ENCODE results near the gene NAA30. TPM values are rescaled to one million over a fixed set of nuclear protein-coding genes. Genes with fewer than 3 reads are reported as not detected.

Gene NAA30
- total RNA-seq, 1 donor from 2014 or later, result 25.1 TPM

DNA sequence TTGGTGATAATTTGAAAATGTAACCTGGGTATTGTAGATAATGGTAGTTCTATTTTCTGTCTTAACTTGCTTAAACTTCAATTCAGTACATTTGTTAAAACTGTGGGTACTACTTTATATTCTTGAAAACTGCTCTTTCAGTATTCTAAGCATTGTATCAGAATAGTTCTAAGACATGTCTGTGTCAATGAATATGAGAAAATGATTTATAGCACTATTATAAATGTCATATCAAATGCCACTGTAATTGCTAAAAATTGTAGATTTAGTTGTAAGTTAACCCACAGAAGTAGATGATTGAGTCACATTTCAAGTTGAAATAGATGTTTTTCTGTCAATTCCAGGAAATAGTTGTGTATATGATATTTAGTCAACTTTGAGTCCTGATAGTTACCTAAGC lies 2.4 kb downstream of the NAA30 start:
- Histone ChIP-seq H3K27ac (ENCODE audit: low read depth, low read length) (no peak overlapping the region), H3K9me3 (ENCODE audit: control insufficient read depth in 3 of 3, low read length in 3 of 3) (no peaks in the 10 kb centered on the region), H3K4me1 (ENCODE audit: control insufficient read depth in 3 of 3, insufficient read depth in 3 of 3, low read length in 3 of 3) (peaks cover 22 to 31% (median 24%) of the 10 kb centered on the region in 3 donors), H3K4me3 (ENCODE audit: low read length in 3 of 3) (peak overlapping the region in 1 of 3 donors; percentile 90), H3K27me3 (ENCODE audit: control insufficient read depth in 3 of 3, insufficient read depth in 3 of 3, low read length in 3 of 3) (no peaks in the 10 kb centered on the region), H3K9ac (ENCODE audit: low read depth in 1 of 3, low read length in 3 of 3) (peak overlapping the region in 2 of 3 donors; percentile 85 to 87), H3K36me3 (ENCODE audit: control insufficient read depth in 3 of 3, insufficient read depth in 3 of 3, low read length in 3 of 3) (peaks cover 0 to 7% (median 0%) of the 10 kb centered on the region in 3 donors)

DNA sequence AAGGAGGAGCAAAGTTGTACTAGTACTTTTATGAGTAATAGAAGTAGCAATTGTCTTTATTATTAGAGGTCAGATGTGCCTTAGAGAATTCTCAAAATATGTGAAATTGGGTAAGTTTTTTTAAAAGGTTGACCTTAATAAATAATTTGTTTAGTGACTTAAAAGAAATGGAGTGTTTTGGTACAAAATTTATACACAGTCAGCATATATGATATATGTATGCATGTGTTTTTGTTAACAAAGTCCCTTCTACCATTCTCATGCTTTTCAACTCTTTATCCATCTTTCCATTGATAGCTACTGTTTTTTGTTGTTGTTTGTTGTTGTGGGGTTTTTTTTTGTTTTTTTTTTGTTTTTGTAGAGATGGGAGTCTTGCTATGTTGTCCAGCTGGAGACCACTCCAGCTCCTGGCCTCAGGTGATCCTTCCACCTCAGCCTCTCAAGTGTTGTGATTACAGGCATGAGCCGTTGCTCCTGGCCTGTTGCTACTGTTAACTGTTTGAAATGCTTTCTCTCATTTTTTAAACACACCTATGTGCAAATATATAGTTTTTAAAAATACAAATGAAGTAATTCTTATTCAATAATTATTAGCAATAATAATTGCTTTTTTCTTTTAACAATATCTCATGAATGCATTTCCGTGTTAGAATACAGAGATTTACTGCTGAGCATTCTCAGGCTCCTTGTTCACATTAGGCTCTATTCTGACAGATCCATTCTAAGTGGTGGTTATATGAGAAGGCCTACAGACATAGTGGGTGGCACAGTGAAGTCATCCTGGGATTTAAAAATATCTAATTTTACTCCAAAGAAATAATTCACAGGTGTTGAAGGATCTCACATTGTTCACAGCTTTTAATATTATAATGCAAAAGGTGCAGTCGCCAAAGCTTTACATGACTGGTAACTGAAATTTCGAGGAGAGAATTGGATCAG lies 10.4 kb downstream of the NAA30 start:
- Histone ChIP-seq H3K9ac (ENCODE audit: low read depth in 1 of 3, low read length in 3 of 3) (no peak overlapping the region), H3K27ac (ENCODE audit: low read depth, low read length) (no peak overlapping the region), H3K4me3 (ENCODE audit: low read length in 3 of 3) (no peak overlapping the region), H3K27me3 (ENCODE audit: control insufficient read depth in 3 of 3, insufficient read depth in 3 of 3, low read length in 3 of 3) (no peaks in the 10 kb centered on the region), H3K9me3 (ENCODE audit: control insufficient read depth in 3 of 3, low read length in 3 of 3) (no peaks in the 10 kb centered on the region), H3K4me1 (ENCODE audit: control insufficient read depth in 3 of 3, insufficient read depth in 3 of 3, low read length in 3 of 3) (peaks cover 10 to 25% (median 15%) of the 10 kb centered on the region in 3 donors), H3K36me3 (ENCODE audit: control insufficient read depth in 3 of 3, insufficient read depth in 3 of 3, low read length in 3 of 3) (peaks cover 0 to 15% (median 9%) of the 10 kb centered on the region in 3 donors)

DNA sequence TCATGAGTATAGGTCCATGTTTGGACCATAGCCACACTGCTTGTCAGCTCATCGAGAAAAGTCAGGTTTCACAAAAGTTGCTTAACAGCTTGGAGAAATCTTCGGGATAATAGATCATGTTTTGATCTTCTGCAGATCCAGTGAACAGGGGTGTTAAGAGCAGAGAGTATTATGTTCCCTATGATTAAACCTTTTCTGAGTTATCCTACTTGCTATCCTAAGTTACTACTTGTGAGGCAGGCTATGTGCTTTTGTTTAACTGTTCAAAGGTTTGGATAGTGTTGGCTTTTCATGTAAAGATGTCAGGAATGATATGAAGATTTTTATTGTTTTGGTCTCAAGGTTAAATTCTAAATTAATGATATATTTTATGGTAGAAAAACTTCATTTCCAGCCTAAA lies 11.1 kb downstream of the NAA30 start:
- Histone ChIP-seq H3K27me3 (ENCODE audit: control insufficient read depth in 3 of 3, insufficient read depth in 3 of 3, low read length in 3 of 3) (no peaks in the 10 kb centered on the region), H3K27ac (ENCODE audit: low read depth, low read length) (no peak overlapping the region), H3K9ac (ENCODE audit: low read depth in 1 of 3, low read length in 3 of 3) (peak overlapping the region in 1 of 3 donors; percentile 24), H3K4me3 (ENCODE audit: low read length in 3 of 3) (no peak overlapping the region), H3K36me3 (ENCODE audit: control insufficient read depth in 3 of 3, insufficient read depth in 3 of 3, low read length in 3 of 3) (peaks cover 0 to 15% (median 9%) of the 10 kb centered on the region in 3 donors), H3K4me1 (ENCODE audit: control insufficient read depth in 3 of 3, insufficient read depth in 3 of 3, low read length in 3 of 3) (peaks cover 10 to 23% (median 15%) of the 10 kb centered on the region in 3 donors), H3K9me3 (ENCODE audit: control insufficient read depth in 3 of 3, low read length in 3 of 3) (no peaks in the 10 kb centered on the region)

DNA sequence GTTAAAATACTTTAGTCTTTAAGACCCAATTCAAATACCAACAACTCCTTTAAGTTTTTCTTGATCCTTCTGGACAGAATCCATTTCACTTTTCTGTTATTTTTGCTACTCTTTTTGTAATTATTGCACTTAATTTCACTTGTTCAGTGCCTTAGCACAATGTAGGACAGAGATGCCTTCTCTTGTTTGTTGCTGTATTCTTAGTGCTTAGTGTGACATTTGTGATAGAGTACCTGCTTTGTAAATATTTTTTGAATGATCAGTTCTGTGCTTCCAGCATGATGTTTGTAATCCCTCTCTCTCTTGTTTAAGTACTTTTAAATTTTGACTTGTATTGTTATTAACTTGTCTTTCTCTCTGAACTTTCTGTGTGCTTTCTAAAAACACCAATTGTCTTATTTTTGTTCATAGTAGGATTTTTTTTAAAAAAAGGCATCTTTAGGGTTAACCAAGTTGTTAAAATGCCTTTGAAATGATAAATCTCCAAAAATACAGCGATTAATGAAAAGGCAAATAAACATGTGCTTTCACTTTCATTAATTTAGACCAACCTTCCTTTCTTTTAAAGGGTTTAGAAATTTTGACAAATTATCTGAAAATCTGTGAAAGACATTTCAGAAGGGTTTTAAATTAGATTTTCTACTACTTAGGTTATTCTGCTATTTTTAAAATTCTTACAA lies 11.9 kb downstream of the NAA30 start:
- Histone ChIP-seq H3K27me3 (ENCODE audit: control insufficient read depth in 3 of 3, insufficient read depth in 3 of 3, low read length in 3 of 3) (no peaks in the 10 kb centered on the region), H3K4me3 (ENCODE audit: low read length in 3 of 3) (peak overlapping the region in 1 of 3 donors; percentile 32), H3K4me1 (ENCODE audit: control insufficient read depth in 3 of 3, insufficient read depth in 3 of 3, low read length in 3 of 3) (peaks cover 10 to 23% (median 15%) of the 10 kb centered on the region in 3 donors), H3K9me3 (ENCODE audit: control insufficient read depth in 3 of 3, low read length in 3 of 3) (no peaks in the 10 kb centered on the region), H3K36me3 (ENCODE audit: control insufficient read depth in 3 of 3, insufficient read depth in 3 of 3, low read length in 3 of 3) (peaks cover 0 to 13% (median 9%) of the 10 kb centered on the region in 3 donors), H3K9ac (ENCODE audit: low read depth in 1 of 3, low read length in 3 of 3) (peak overlapping the region in 1 of 3 donors; percentile 40), H3K27ac (ENCODE audit: low read depth, low read length) (no peak overlapping the region)

DNA sequence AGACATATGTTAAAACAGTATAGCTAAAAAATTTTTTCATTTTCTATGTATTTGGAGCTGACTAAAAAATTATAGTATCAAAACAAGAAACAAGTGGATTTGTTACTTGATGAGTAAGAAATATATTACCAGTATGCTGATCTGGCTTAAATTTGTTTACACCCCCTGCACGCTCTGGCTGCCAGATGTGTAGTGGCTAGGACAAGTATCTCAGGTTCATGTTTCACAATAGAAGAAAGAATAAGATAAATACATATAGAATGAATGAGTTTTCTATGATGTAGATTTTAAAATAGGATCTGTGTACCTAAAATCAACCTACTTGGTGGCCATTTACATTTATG lies 13.1 kb downstream of the NAA30 start:
- H3K27me3 ChIP-seq (ENCODE audit: control insufficient read depth in 3 of 3, insufficient read depth in 3 of 3, low read length in 3 of 3), result no peaks in the 10 kb centered on the region
- H3K36me3 ChIP-seq (ENCODE audit: control insufficient read depth in 3 of 3, insufficient read depth in 3 of 3, low read length in 3 of 3), result peaks cover 0 to 10% (median 9%) of the 10 kb centered on the region in 3 donors
- peaks cover 10 to 23% (median 15%) of the 10 kb centered on the region in 3 donors for H3K4me1 ChIP-seq (ENCODE audit: control insufficient read depth in 3 of 3, insufficient read depth in 3 of 3, low read length in 3 of 3)
- H3K9me3 ChIP-seq (ENCODE audit: control insufficient read depth in 3 of 3, low read length in 3 of 3), result no peaks in the 10 kb centered on the region
- H3K4me3 ChIP-seq (ENCODE audit: low read length in 3 of 3), result no peak overlapping the region
- H3K27ac ChIP-seq (ENCODE audit: low read depth, low read length), result no peak overlapping the region
- H3K9ac ChIP-seq (ENCODE audit: low read depth in 1 of 3, low read length in 3 of 3), result peak overlapping the region in 1 of 3 donors; percentile 15

DNA sequence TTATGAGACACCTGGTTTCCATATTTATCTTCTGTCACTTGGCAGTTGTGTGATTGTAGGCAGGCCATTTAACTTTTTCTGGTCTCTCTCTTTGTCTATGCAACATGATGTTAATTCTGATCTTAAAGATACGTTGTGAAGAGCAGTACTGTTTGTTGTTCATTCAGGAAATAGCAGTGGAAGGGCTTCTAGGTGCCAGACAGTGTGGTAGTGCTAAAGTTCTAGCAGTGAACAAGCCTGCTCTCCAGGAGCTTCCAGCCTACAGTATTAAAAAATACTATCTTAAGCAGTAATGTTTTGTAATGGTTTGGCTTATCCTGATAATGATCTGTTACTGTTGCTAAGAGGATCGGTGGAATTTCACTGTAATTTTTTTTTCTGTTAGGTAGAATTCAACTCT lies 15.2 kb downstream of the NAA30 start:
- H3K9me3 ChIP-seq (ENCODE audit: control insufficient read depth in 3 of 3, low read length in 3 of 3), result no peaks in the 10 kb centered on the region
- no peak overlapping the region for H3K27ac ChIP-seq (ENCODE audit: low read depth, low read length)
- H3K36me3 ChIP-seq (ENCODE audit: control insufficient read depth in 3 of 3, insufficient read depth in 3 of 3, low read length in 3 of 3), result peaks cover 4 to 10% (median 8%) of the 10 kb centered on the region in 3 donors
- H3K4me3 ChIP-seq (ENCODE audit: low read length in 3 of 3), result no peak overlapping the region
- peaks cover 10 to 23% (median 15%) of the 10 kb centered on the region in 3 donors for H3K4me1 ChIP-seq (ENCODE audit: control insufficient read depth in 3 of 3, insufficient read depth in 3 of 3, low read length in 3 of 3)
- no peak overlapping the region for H3K9ac ChIP-seq (ENCODE audit: low read depth in 1 of 3, low read length in 3 of 3)
- no peaks in the 10 kb centered on the region for H3K27me3 ChIP-seq (ENCODE audit: control insufficient read depth in 3 of 3, insufficient read depth in 3 of 3, low read length in 3 of 3)

DNA sequence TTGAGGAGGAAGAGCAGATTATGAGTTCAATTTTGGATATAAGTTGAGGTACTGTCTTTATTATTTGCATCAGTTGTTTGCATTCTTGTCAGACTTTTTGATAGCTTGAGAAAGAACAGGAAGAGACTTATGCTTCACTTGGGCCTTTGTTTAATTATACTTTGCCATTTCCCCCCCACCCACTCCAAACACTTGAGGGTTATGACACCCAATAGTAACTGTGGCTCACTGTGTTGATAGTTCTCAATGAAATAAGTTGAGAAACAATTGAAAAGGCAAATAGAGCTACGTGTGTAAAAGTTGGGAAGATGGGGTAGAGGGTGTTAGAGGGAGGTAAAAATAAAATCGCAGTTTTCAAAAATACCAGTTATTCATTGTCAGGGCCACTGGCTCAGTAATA lies 17.7 kb downstream of the NAA30 start:
- peaks cover 4 to 11% (median 8%) of the 10 kb centered on the region in 3 donors for H3K36me3 ChIP-seq (ENCODE audit: control insufficient read depth in 3 of 3, insufficient read depth in 3 of 3, low read length in 3 of 3)
- H3K4me1 ChIP-seq (ENCODE audit: control insufficient read depth in 3 of 3, insufficient read depth in 3 of 3, low read length in 3 of 3), result peaks cover 0 to 10% (median 7%) of the 10 kb centered on the region in 3 donors
- no peaks in the 10 kb centered on the region for H3K27me3 ChIP-seq (ENCODE audit: control insufficient read depth in 3 of 3, insufficient read depth in 3 of 3, low read length in 3 of 3)
- no peak overlapping the region for H3K4me3 ChIP-seq (ENCODE audit: low read length in 3 of 3)
- H3K9ac ChIP-seq (ENCODE audit: low read depth in 1 of 3, low read length in 3 of 3), result no peak overlapping the region
- H3K27ac ChIP-seq (ENCODE audit: low read depth, low read length), result no peak overlapping the region
- no peaks in the 10 kb centered on the region for H3K9me3 ChIP-seq (ENCODE audit: control insufficient read depth in 3 of 3, low read length in 3 of 3)

DNA sequence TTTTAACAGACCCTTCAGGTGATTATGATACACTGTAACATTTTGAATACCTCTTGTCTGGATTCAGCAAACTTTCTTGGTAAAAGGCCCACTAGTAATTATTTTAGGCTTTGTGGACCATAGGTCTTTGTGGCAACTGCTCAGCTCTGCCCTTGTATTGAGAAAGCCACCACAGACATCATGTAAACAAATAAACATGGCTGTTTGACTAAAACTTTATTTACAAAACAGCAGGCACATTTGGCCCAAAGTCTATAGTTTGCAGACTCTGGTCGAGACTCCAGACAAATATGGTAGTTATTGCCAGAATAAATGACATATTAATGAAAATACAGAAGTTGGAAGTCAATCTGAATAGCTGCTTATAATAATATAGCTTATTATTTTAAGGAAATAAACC lies 18.2 kb downstream of the NAA30 start:
- Histone ChIP-seq H3K9me3 (ENCODE audit: control insufficient read depth in 3 of 3, low read length in 3 of 3) (no peaks in the 10 kb centered on the region), H3K4me1 (ENCODE audit: control insufficient read depth in 3 of 3, insufficient read depth in 3 of 3, low read length in 3 of 3) (peaks cover 0 to 10% (median 7%) of the 10 kb centered on the region in 3 donors), H3K36me3 (ENCODE audit: control insufficient read depth in 3 of 3, insufficient read depth in 3 of 3, low read length in 3 of 3) (peaks cover 4 to 11% (median 8%) of the 10 kb centered on the region in 3 donors), H3K9ac (ENCODE audit: low read depth in 1 of 3, low read length in 3 of 3) (no peak overlapping the region), H3K27me3 (ENCODE audit: control insufficient read depth in 3 of 3, insufficient read depth in 3 of 3, low read length in 3 of 3) (no peaks in the 10 kb centered on the region), H3K4me3 (ENCODE audit: low read length in 3 of 3) (no peak overlapping the region), H3K27ac (ENCODE audit: low read depth, low read length) (no peak overlapping the region)

DNA sequence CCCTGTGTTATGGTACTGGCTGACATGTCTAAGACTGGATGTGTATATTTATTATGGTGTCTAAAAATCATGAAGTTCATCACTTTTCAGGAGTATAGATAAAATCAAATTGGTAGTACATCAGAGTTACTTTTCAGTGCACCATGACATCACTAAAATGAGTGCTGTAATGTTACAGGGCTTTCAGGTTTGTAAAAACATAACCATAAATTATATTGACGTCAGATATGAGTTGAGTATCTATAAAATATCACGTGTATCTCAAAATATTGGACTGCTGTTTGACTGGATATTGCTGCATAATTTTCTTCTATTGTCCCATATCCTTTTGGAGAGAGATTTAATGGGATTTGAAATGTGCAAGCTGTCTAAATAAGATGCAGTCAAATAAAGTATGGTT lies 22.0 kb downstream of the NAA30 start:
- Histone ChIP-seq H3K27me3 (ENCODE audit: control insufficient read depth in 3 of 3, insufficient read depth in 3 of 3, low read length in 3 of 3) (no peaks in the 10 kb centered on the region), H3K36me3 (ENCODE audit: control insufficient read depth in 3 of 3, insufficient read depth in 3 of 3, low read length in 3 of 3) (peaks cover 4 to 7% (median 4%) of the 10 kb centered on the region in 3 donors), H3K4me1 (ENCODE audit: control insufficient read depth in 3 of 3, insufficient read depth in 3 of 3, low read length in 3 of 3) (no peaks in the 10 kb centered on the region), H3K9me3 (ENCODE audit: control insufficient read depth in 3 of 3, low read length in 3 of 3) (no peaks in the 10 kb centered on the region), H3K27ac (ENCODE audit: low read depth, low read length) (no peak overlapping the region), H3K4me3 (ENCODE audit: low read length in 3 of 3) (no peak overlapping the region), H3K9ac (ENCODE audit: low read depth in 1 of 3, low read length in 3 of 3) (no peak overlapping the region)

DNA sequence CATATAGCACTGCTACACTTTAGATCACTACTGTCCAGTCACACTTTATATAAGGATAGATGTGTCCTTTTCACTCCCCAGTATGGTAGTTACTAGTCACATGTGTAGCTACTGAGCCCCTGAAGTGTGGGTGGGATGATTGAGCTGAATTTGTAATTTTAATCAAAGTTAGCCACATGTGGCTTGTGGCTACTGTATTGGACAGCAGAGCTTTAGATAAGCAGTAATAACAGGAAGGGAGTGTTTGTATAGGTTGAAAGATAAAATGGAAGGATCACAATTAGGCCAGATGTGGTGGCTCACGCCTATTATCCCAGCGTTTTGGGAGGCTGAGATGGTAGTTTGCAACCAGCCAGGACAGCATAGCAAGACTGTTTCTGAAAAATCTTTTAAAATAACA lies 23.5 kb downstream of the NAA30 start:
- no peak overlapping the region for H3K27ac ChIP-seq (ENCODE audit: low read depth, low read length)
- H3K4me1 ChIP-seq (ENCODE audit: control insufficient read depth in 3 of 3, insufficient read depth in 3 of 3, low read length in 3 of 3), result no peaks in the 10 kb centered on the region
- no peak overlapping the region for H3K4me3 ChIP-seq (ENCODE audit: low read length in 3 of 3)
- no peak overlapping the region for H3K9ac ChIP-seq (ENCODE audit: low read depth in 1 of 3, low read length in 3 of 3)
- peaks cover 4 to 7% (median 4%) of the 10 kb centered on the region in 3 donors for H3K36me3 ChIP-seq (ENCODE audit: control insufficient read depth in 3 of 3, insufficient read depth in 3 of 3, low read length in 3 of 3)
- H3K9me3 ChIP-seq (ENCODE audit: control insufficient read depth in 3 of 3, low read length in 3 of 3), result no peaks in the 10 kb centered on the region
- no peaks in the 10 kb centered on the region for H3K27me3 ChIP-seq (ENCODE audit: control insufficient read depth in 3 of 3, insufficient read depth in 3 of 3, low read length in 3 of 3)

All from skeletal muscle tissue (tissue), 4 donors.